HPDE6-E6E7 (cell line): ENCODE measurements around the gene LAMA5.

Source experiments
- DNase-seq: peaks from one replicate; pipeline ENCODE4 v3.0.0; 2011; ENCODE audit warnings: missing footprints; ENCODE audit errors: extremely low spot score

The LAMA5 gene

GRCh38 chr20:62347151-62347404, 20.0 kb downstream of the LAMA5 start:
- no peak for DNase-seq

GRCh38 chr20:62346398-62347150, 20.5 kb downstream of the LAMA5 start:
- DNase-seq: no peak

DNA sequence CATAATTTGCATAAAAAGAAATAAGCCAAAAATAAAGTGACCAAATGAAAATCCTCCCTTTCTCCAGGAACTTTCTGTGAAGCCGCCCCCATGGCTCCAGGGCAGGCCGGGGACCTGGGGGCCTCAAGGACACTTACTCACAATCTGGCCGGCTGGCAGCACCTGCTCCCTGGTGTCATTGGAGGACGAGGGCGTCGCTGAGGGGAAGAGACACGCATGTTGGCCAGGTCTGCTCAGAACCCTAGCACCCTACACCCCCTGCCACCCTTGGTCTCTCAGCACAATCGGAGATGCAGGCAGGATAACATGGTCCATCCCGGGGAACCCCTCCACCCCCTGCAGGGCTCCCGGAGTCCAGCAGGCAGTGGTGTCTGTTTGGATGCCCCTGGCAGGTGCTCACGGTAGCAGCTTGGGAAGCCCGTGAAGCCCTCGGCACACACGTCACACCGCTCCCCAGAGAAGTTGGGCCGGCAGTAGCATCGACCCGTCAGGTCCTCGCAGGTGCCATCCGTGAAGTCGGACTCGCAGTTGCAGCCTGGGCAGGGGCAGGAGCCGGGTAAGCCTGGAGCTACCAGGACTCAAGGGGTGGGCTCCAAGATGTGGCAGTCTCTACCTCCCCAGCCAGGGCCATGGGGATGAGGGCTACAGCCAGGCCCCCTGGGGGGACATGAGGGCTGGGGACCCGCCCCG, 21.3 kb downstream of the LAMA5 start:
- no peak for DNase-seq

DNA sequence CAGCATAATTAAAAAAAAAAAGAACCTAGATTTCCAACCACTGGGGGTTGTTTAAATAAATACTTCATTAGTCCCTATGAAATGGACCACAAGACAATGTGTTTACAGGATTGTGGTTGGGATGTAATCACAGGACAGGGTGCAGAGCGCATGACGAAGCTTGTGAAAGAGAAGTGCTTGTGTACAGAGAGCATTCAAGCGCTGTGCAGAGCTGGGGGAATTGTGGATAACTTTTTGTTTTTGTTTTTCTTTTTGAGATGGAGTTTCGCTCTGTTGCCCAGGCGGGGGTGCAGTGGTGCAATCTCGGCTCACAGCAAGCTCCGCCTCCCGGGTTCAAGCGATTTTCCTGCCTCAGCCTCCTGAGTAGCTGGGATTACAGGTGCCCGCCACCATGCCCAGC, 22.3 kb downstream of the LAMA5 start:
- no peak for DNase-seq

GRCh38 chr20:62344092-62344491, 23.0 kb downstream of the LAMA5 start:
- DNase-seq: no peak

DNA sequence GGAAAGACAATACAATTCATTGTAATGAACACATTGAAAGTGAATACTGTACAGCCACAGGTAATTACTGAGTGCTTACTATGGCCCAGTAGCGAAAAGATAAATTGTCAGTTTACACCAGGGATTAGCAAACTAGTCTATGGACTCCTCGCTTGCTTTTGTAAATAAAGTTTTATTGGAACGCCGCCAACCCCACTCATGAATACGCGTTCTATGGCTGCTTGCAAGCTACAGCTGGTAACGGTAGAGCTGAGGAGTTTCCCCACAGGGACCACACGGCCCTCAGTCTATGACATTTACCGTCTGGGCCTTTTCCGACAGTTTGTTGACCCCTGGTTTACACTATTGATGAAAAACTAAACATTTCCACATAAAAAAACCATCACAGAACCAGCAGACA, 24.2 kb downstream of the LAMA5 start:
- no peak for DNase-seq

DNA sequence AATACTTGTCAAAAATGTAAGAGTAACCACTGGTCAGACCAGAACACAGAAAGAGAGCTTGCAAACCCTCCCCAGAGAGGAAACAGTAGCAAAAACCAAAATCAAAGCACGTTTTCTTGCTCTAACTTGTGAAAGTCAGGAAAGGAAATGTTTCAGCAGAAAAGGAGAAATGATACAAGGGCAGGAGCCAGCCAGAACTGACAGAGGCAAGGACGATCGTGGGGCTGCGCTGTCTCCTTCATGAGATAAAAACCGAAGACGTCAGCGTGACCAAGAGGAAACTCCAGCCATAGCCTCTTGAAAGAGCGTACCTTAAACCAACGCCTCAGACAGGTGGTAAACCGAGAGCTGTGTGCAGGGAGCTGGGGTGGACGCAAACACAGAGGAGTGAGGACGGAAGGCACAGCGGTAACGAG, 27.5 kb downstream of the LAMA5 start:
- DNase-seq: no peak

GRCh38 chr20:62338294-62338620, 28.9 kb downstream of the LAMA5 start:
- no peak for DNase-seq

DNA sequence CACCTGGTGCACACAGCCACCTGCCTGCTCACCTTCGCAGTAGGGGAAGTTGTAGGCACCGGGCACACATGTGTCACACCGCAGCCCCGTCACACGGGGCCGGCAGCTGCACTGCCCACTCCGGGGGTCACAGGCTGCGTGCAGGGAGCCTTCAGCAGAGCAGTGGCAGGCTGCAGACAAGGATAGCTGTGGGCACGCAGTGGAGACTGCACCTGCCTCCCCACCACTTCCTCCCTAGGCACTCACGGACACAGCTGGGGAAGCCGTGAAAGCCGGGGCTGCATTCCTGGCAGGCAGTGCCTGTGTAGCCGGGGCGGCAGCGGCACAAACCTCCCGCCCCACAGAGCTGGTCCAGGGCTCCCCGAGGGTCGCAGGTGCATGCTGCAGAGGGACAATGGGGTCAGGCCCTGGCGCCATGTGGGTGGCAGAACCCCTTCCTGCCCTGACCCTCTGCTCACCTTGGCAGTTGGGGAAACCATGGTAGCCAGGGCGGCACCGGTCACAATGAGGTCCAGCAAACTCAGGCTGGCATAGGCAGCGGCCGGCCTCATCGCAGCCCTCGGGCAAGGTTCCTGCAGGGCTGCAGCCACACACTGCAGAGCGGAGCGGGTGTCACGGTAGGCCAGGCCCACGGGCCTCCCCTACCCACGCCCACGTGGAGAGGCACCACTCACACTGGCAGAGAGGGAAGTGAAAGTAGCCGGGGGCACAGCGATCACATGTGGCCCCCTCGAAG, 29.4 kb downstream of the LAMA5 start:
- no peak for DNase-seq

- no peak for DNase-seq
These were observed 30.1 kb downstream of the LAMA5 start for GRCh38 chr20:62336775-62337557.

DNA sequence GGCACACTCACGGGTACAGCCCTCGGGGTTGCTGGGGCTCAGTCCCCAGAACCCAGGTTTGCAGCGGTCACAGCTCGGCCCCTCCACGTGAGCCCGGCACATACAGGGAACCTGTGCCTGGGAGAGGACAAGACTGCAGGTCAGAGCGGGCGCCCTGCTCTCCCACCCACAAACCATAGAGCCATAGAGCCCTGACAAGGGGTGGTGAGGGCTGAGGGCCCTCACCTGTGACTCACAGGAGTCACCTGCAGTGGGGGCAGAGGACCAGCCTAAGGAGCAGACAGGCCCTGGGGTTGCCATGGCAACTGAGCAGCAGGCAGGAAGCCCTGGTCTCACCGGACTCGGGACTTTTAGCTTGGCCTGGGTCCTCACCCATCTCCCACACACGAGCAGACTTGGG, 30.8 kb downstream of the LAMA5 start:
- DNase-seq: no peak

- no peak for DNase-seq
These were observed 31.6 kb downstream of the LAMA5 start for GRCh38 chr20:62335532-62335931.

GRCh38 chr20:62334881-62335280, 32.2 kb downstream of the LAMA5 start:
- no peak for DNase-seq

DNA sequence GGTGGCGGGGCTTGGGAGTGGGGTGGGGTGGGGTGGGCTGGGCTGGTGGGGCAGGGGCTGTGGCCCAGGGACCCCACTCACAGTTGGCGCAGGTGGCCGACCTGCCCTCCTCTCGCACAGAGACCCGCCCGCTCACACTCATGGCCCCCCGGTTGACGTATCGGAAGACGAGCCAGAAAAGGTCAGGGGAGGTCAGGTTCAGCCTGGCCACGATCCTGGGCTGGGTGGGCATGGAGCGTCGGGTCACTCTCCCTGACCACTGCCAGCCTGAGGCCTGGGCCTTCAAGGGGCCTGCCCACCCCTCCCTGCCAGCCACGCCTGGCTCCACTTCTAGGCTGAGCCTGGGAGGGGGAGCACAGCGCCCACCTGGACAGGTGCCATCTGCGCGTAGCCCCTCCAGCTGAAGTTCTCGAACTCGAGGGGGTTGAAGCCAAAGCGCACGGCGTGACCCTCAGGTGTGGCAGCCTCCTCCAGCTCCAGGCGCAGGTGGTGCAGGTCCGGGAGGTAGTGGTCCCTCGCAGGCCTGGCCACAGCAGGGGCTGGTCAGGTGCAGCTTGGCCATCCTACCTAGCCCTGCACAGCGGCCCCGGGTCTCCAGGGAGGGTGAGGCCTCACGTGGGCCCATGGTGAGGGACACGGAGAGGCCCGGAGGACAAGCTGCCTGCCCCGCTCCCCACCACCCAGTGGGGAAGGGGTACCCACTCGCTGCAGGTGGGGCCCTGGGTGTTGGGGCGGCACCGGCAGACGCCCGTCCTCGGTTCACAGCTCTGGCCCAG, 33.1 kb downstream of the LAMA5 start:
- DNase-seq: no peak

- DNase-seq: no peak
These were observed 33.9 kb downstream of the LAMA5 start for GRCh38 chr20:62332989-62333819.

- DNase-seq: no peak
These were observed 34.7 kb downstream of the LAMA5 start for GRCh38 chr20:62332421-62332820.

DNA sequence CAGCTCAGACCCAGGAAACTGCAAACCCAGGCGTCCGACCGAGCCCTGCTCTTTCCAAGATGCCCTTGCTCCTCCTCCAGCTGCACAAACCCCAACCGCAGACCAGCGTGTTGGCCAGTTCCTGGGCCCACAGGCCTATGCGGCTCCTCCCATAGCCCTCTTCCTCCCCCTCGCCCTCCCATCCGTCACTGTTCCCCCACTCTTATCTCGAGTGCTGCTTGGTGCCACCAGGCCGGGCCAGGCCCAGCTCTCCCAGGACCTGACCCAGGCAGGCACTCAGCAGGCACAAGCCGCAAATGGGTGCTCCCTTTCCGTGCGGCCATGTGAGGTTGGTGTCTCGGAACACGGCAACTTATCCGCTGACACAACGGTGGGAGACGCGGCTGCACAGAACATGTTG, 35.8 kb downstream of the LAMA5 start:
- DNase-seq: no peak

DNA sequence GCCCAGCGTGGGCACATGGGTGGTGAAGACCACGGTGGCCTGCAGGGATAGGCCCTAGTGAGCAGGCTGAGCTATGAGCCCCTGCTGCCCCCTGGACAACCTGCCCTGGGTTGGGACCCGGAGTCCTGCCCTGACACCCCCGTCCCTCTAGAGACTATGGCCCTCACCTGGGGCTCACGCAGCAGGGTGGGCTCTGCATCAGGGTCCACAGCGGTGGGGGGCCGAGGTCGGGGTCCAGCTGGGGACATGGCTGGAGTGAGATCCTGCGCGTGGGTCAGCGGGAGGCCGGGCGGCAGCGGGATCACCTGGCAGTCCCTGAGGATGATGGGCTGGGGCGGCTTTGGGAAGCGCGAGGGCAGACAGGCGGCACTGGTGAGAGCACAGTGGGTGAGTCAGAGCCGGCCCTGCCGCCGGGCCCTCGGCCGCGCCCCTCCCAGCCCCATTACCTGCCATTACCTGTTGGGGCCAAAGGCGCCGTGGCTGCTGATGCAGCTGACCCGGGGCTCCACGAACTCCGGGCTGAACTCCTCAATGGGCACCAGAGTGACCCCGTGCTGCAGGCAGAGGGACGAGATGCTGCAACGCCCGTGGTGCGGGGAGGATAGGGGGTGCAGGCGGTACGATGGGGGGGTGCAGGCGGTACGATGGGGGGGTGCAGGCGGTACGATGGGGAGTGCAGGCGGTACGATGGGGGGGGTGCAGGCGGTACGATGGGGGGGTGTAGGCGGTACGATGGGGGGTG, 36.4 kb downstream of the LAMA5 start:
- no peak for DNase-seq

GRCh38 chr20:62329389-62330377, 37.4 kb downstream of the LAMA5 start:
- no peak for DNase-seq
